NB4 (cell line): ENCODE data around the gene RETREG1.

ENCODE experiments used
- CTCF ChIP-seq: IDR thresholded peaks from one replicate; pipeline ENCODE4 v1.5.1; 2012; ENCODE audit warnings: low read depth, low read length
- POLR2A ChIP-seq: IDR thresholded peaks from 2 replicates; pipeline ENCODE4 v1.6.1; 2011; ENCODE audit warnings: mild to moderate bottlenecking; ENCODE audit not compliant: insufficient read length; ENCODE audit errors: extremely low read depth

DNA sequence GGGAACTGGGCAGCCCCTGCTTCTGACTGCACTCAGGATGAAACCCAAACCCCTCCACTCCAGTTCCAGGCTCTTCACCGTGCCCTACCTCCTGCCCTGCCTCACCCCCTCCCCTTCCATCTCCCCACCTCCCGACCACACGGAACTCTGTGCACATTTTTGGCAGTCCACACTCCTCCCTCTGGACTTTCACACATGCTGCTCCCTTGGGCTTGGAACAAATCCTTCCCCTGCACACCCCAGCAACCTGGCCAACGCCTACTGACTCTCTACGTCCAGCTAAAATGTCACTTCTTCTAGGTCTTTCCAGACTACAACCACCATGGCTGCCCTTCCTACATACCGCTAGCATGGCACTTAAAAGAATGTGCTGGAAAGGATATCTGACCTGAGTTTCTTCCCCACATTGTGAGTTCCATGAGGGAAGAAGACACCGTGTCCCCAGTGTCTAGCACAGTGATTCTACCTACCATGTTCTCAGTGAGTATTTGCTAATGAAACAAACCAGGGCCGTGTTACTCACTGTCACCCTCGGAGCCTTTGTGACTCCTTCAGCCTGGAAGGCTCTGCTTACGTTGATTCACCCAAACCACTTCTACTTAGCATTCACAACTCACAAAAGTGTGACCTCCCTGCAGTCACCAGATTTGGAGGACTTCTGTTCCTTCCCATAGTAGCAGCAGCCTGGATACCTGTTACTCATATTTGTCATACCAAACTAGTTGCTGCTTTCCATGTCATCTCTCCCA, 18.7 kb downstream of the RETREG1 start:
- no peak for TF ChIP-seq CTCF
- no peak for TF ChIP-seq POLR2A
